Breast epithelium (tissue), 4 donors: ENCODE measurements around the gene MRPL44. TPM values are rescaled to one million over a fixed set of nuclear protein-coding genes. Genes with fewer than 3 reads are reported as not detected.
"Not testable (repeated sequence)": the region's sequence is repeated elsewhere in the genome, so short reads cannot be mapped to it uniquely, and the experiment has no call there.

ENCODE experiments used
- DNase-seq, 2 donors: peaks; one replicate each; pipeline ENCODE4 v3.0.0-alpha.2; 2019; ENCODE audit warnings: low spot score in 2 of 2
- H3K27ac ChIP-seq, 2 donors: fragments of 200-600 bp; sonication (generic) in 1 of 2; one replicate each; pipeline ENCODE4 v1.5.1; 2016 to 2019; ENCODE audit warnings: mild to moderate bottlenecking in 1 of 2
- H3K27me3 ChIP-seq, 2 donors: fragments of 200-600 bp; sonication (generic) in 1 of 2; one replicate each; pipeline versions ENCODE4 v1.5.1 to v1.6.0; 2017 to 2019; ENCODE audit warnings: control low read depth in 1 of 2, mild to moderate bottlenecking in 1 of 2
- H3K36me3 ChIP-seq: fragments of 200-600 bp; one replicate; pipeline ENCODE4 v1.5.1; 2019
- H3K4me1 ChIP-seq, 2 donors: fragments of 200-600 bp; sonication (generic); one replicate each; pipeline ENCODE4 v1.5.1; 2016 to 2019; ENCODE audit warnings: control low read depth in 1 of 2
- H3K4me3 ChIP-seq, 3 donors: fragments of 200-600 bp; sonication (generic); 1 replicate in 2 of 3; 2 replicates in 1 of 3; pipeline ENCODE4 v1.5.1; 2016 to 2019; ENCODE audit warnings: mild to moderate bottlenecking in 3 of 3, moderate library complexity in 2 of 3
- H3K9me3 ChIP-seq, 2 donors: fragments of 200-600 bp; sonication (generic) in 1 of 2; one replicate each; pipeline ENCODE4 v1.5.1; 2016 to 2019; ENCODE audit warnings: control low read depth in 1 of 2
- POLR2A ChIP-seq: fragments of 450-650 bp; IDR thresholded peaks from one replicate; pipeline ENCODE4 v1.6.1; 2016; ENCODE audit warnings: antibody characterized with exemption, mild to moderate bottlenecking, moderate library complexity
- POLR2AphosphoS5 ChIP-seq, 3 donors: sonication (generic); formaldehyde crosslinking; IDR thresholded peaks; one replicate each; pipeline ENCODE4 v1.6.1; 2017; ENCODE audit warnings: antibody characterized with exemption in 3 of 3
- intact Hi-C: fragments of 100-400 bp; cut with DNase I; formaldehyde crosslinking; loops from one replicate; pipeline ENCODE4 v1.15.1; 2023; ENCODE audit warnings: low total_unique reads
- total RNA-seq, 3 donors: library from RNA; depleted of rRNA; stranded (reverse); fragments of >200 nt; gene quantifications; one replicate each; pipeline ENCODE4 v1.1.0, GENCODE V29; 2016
- TF ChIP-seq, protein P1 (sequence below), 3 donors: fragments of 450-650 bp; IDR thresholded peaks; one replicate each; pipeline ENCODE4 v1.5.1; 2016 to 2017; ENCODE audit warnings: antibody characterized with exemption in 3 of 3, mild to moderate bottlenecking in 3 of 3, moderate library complexity in 3 of 3

MRPL44 gene
- total RNA-seq, 3 donors from 2014 or later = 22.4 to 27.4 (median 24.3) TPM

DNA sequence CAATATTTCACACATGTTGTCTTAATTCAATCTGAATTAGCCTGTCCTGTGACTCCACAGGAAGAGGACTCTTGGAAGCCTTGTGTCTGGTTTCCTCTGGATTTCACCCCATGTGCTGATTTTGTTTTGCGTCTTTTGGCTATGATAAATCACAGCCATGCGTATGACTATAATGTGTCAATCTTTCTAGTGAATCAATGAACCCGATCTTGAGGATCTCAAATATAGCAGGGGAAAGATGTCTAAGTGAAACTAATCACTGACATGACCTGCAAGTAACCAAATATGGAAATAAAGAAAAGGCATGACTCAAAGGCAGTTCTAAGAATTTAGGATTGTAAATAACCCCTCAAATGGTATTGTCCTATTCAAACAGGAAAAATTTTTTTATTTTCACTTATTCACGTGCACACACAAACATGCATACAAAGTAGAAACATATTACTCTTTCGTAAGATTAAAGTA lies 20.4 kb upstream of the MRPL44 start:
- H3K4me3 ChIP-seq = no peak overlapping the region
- H3K27me3 ChIP-seq = no peaks in the 10 kb centered on the region
- H3K4me1 ChIP-seq = peaks cover 0 to 4% of the 10 kb centered on the region in 2 donors
- H3K36me3 ChIP-seq = no peaks in the 10 kb centered on the region
- no peak for DNase-seq
- no peaks in the 10 kb centered on the region for H3K9me3 ChIP-seq
- TF ChIP-seq POLR2AphosphoS5 (IDR thresholded peaks at IDR 0.05) (no peak), POLR2A (no peak)
- TF ChIP-seq, protein P1, sequence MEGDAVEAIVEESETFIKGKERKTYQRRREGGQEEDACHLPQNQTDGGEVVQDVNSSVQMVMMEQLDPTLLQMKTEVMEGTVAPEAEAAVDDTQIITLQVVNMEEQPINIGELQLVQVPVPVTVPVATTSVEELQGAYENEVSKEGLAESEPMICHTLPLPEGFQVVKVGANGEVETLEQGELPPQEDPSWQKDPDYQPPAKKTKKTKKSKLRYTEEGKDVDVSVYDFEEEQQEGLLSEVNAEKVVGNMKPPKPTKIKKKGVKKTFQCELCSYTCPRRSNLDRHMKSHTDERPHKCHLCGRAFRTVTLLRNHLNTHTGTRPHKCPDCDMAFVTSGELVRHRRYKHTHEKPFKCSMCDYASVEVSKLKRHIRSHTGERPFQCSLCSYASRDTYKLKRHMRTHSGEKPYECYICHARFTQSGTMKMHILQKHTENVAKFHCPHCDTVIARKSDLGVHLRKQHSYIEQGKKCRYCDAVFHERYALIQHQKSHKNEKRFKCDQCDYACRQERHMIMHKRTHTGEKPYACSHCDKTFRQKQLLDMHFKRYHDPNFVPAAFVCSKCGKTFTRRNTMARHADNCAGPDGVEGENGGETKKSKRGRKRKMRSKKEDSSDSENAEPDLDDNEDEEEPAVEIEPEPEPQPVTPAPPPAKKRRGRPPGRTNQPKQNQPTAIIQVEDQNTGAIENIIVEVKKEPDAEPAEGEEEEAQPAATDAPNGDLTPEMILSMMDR (IDR thresholded peaks at IDR 0.05) = no peak
- no peak overlapping the region for H3K27ac ChIP-seq
- intact Hi-C loops = no loop called here

DNA sequence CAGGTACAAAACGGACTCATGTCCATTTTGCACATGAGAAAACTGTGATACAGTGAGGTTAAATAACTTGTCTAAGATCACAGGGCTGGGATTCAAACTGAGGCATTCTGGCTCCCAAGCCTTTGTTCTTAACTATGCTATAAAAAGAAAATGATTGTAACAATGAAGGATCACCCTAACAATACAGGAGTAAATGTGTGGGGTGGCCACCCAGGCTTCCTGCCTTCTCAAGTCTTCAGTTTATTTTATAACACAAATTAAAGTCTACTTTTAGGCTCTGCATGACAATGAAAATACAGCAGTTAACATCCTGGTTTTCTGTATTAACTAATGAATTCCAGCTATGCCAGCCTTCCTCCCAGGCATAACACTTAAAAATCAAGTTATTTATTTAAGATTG lies 19.7 kb upstream of the MRPL44 start:
- TF ChIP-seq POLR2AphosphoS5 (IDR thresholded peaks at IDR 0.05) (no peak), POLR2A (no peak)
- TF ChIP-seq, protein P1 (IDR thresholded peaks at IDR 0.05) = no peak
- peaks cover 0 to 4% of the 10 kb centered on the region in 2 donors for H3K4me1 ChIP-seq

DNA sequence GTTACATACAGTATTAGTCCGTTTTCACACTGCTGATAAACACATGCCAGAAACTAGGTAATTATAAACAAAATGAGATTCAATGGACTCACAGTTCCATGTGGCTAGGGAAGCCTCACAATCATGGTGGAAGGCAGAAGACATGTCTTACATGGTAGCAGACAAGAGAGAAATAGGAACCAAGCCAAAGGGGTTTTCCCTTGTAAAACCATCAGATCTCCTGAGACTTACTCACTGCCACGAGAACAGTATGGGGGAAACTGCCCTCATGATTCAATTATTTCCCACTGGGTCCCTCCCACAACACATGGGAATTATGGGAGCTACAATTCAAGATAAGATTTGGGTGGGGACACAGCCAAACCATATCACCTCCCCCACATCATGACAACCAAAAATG lies 17.8 kb upstream of the MRPL44 start:
- H3K27me3 ChIP-seq, H3K36me3 ChIP-seq, intact Hi-C loops, H3K4me3 ChIP-seq, H3K9me3 ChIP-seq, DNase-seq, H3K4me1 ChIP-seq, H3K27ac ChIP-seq: not testable (repeated sequence)

More for the DNA sequence above, 19.7 kb upstream of the MRPL44 start:
- intact Hi-C loops = no loop called here
- no peak overlapping the region for H3K27ac ChIP-seq
- no peaks in the 10 kb centered on the region for H3K9me3 ChIP-seq
- no peak for DNase-seq
- H3K27me3 ChIP-seq = no peaks in the 10 kb centered on the region
- no peak overlapping the region for H3K4me3 ChIP-seq
- no peaks in the 10 kb centered on the region for H3K36me3 ChIP-seq

DNA sequence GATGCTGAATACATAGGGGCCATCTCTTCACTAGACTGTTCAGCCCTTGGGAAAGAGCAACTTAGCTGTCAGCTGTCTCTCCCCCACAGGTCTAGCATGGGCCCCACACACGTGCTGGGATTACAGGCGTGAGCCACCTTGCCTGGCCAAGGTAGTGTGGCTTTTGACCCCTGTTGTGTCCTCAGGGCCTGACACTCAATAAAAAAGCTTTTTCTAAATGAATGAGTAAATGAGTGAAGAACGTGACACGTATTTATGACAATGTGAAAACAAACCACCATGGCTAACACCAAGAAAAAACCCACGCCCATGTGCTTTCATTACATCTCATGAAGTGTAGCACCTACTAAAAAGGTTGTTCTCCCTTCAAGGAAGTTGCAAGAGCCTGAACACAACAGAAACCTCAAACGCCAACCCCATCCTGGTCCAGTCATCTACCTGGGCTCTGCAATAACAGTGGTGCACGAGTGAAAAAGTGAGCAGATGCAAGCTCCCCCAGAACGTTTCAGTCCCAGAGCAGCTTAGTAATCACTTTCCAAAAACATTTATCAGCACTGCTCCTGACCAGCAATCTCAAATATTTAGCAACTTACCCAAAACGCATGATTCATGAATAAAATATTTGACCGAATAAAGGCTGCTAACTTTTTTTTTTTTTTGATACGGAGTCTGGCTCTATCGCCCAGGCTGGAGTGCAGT lies 15.5 kb upstream of the MRPL44 start:
- intact Hi-C loops = no loop called here
- TF ChIP-seq, protein P1 (IDR thresholded peaks at IDR 0.05) = no peak
- no peak for TF ChIP-seq POLR2AphosphoS5 (IDR thresholded peaks at IDR 0.05)
- TF ChIP-seq POLR2A = no peak
- H3K27me3 ChIP-seq = no peaks in the 10 kb centered on the region
- peaks cover 0 to 4% of the 10 kb centered on the region in 2 donors for H3K4me1 ChIP-seq
- no peak overlapping the region for H3K27ac ChIP-seq
- no peaks in the 10 kb centered on the region for H3K9me3 ChIP-seq
- H3K36me3 ChIP-seq = no peaks in the 10 kb centered on the region
- no peak for DNase-seq
- no peak overlapping the region for H3K4me3 ChIP-seq

DNA sequence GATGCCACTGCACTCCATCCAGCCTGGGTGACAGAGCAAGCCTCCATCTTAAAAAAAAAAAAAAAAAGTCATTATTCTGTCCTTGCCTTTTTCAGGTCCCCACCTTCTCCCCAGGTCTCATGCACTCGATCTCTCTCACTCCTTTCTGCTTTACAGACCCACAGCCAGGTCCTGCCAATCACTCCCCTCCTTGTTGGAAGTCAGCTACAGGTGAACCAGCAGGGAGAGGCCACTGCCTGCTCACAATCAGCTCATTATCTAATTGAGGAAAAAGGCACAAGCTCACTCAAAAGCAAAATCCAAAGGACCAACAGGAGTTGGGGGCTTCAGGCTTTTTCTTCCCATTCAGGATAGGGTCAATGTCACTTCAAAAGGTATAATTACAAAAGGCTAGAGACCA lies 14.1 kb upstream of the MRPL44 start:
- intact Hi-C loops = no loop called here
- no peaks in the 10 kb centered on the region for H3K27me3 ChIP-seq
- peak overlapping the region; percentile 44 to 91 for H3K27ac ChIP-seq
- H3K36me3 ChIP-seq = no peaks in the 10 kb centered on the region
- H3K4me1 ChIP-seq = peaks cover 0 to 4% of the 10 kb centered on the region in 2 donors
- H3K4me3 ChIP-seq = peak overlapping the region; percentile 85 to 98 (median 88)
- DNase-seq = no peak
- TF ChIP-seq POLR2AphosphoS5 (IDR thresholded peaks at IDR 0.05) = no peak
- TF ChIP-seq, protein P1 (IDR thresholded peaks at IDR 0.05) = no peak
- no peak for TF ChIP-seq POLR2A
- H3K9me3 ChIP-seq = no peaks in the 10 kb centered on the region
